WERI-Rb-1 (cell line): ENCODE measurements around the gene CTSD.
"Not testable (repeated sequence)": the region's sequence is repeated elsewhere in the genome, so short reads cannot be mapped to it uniquely, and the experiment has no call there.

Experiments used
- DNase-seq: peaks from one replicate; pipeline ENCODE4 v3.0.0-alpha.2; 2020
- H3K27ac ChIP-seq: fragments of 250-450 bp; sonication (Bioruptor Pico); 2 replicates; pipeline ENCODE4 v1.5.1; 2020; ENCODE audit warnings: mild to moderate bottlenecking, moderate library complexity
- H3K27me3 ChIP-seq: fragments of 250-450 bp; sonication (Bioruptor Pico); 2 replicates; pipeline ENCODE4 v1.5.1; 2021; ENCODE audit warnings: mild to moderate bottlenecking, low read depth, moderate library complexity; ENCODE audit not compliant: insufficient read depth, severe bottlenecking
- H3K36me3 ChIP-seq: fragments of 250-450 bp; sonication (Bioruptor Pico); 2 replicates; pipeline ENCODE4 v1.5.1; 2020; ENCODE audit warnings: mild to moderate bottlenecking, moderate library complexity
- H3K4me3 ChIP-seq: 2 replicates; pipeline ENCODE4 v1.5.1; 2011; ENCODE audit warnings: low read depth, mild to moderate bottlenecking, control low read depth, low read length
- H3K9me3 ChIP-seq: fragments of 250-450 bp; sonication (Bioruptor Pico); 2 replicates; pipeline ENCODE4 v1.5.1; 2021; ENCODE audit warnings: mild to moderate bottlenecking, moderate library complexity; ENCODE audit not compliant: severe bottlenecking
- CTCF ChIP-seq: IDR thresholded peaks from 2 replicates; pipeline ENCODE4 v1.5.1; 2011; ENCODE audit warnings: low read depth, mild to moderate bottlenecking, control low read depth, inconsistent platforms, low read length

CTSD gene

GRCh38 chr11:1763796-1764661 is at the start of gene CTSD:
CTSD (minus strand) TSS chr11:1763927; CDS start chr11:1763859, 68 bp downstream.
- Histone ChIP-seq H3K36me3 (0 out of 2 replicates have a peak, but pooled peaks cover 2% of the 10 kb centered on the region), H3K9me3 (no peaks in the 10 kb centered on the region), H3K27ac (peak within 1 kb of the TSS; percentile 79), H3K27me3 (peaks cover 5% of the 10 kb centered on the region), H3K4me3 (peak within 1 kb of the TSS; percentile 82)
- TF ChIP-seq CTCF: peak; percentile 14; the same call in 1 of the 2 replicates
- peak; percentile 81 for DNase-seq

- H3K27ac ChIP-seq, DNase-seq, H3K4me3 ChIP-seq, H3K36me3 ChIP-seq: not testable (repeated sequence)
- Histone ChIP-seq H3K9me3 (peaks cover 14% of the 10 kb centered on the region), H3K27me3 (peaks cover 99% of the 10 kb centered on the region)
Measured at GRCh38 chr11:1813356-1813755, 49.6 kb upstream of the CTSD start.

GRCh38 chr11:1812801-1813200 is 49.1 kb upstream of the CTSD start:
- H3K27me3 ChIP-seq: peaks cover 97% of the 10 kb centered on the region
- H3K4me3 ChIP-seq: no peak overlapping the region
- no peak overlapping the region for H3K27ac ChIP-seq
- TF ChIP-seq CTCF: no peak
- DNase-seq: no peak
- peaks cover 10% of the 10 kb centered on the region for H3K9me3 ChIP-seq
- no peaks in the 10 kb centered on the region for H3K36me3 ChIP-seq

GRCh38 chr11:1812274-1812673 is 48.5 kb upstream of the CTSD start:
- DNase-seq: no peak
- Histone ChIP-seq H3K27me3 (peaks cover 97% of the 10 kb centered on the region), H3K36me3 (no peaks in the 10 kb centered on the region), H3K9me3 (peaks cover 7% of the 10 kb centered on the region), H3K27ac (no peak overlapping the region), H3K4me3 (no peak overlapping the region)
- no peak for TF ChIP-seq CTCF

- Histone ChIP-seq H3K9me3 (peaks cover 7% of the 10 kb centered on the region), H3K36me3 (no peaks in the 10 kb centered on the region), H3K4me3 (no peak overlapping the region), H3K27me3 (peaks cover 97% of the 10 kb centered on the region), H3K27ac (no peak overlapping the region)
- TF ChIP-seq CTCF: no peak
- no peak for DNase-seq
Measured at GRCh38 chr11:1810761-1811160, 47.0 kb upstream of the CTSD start.

- H3K27me3 ChIP-seq: peaks cover 92% of the 10 kb centered on the region
- H3K27ac ChIP-seq: no peak overlapping the region
- no peak overlapping the region for H3K4me3 ChIP-seq
- no peak for TF ChIP-seq CTCF
- H3K36me3 ChIP-seq: no peaks in the 10 kb centered on the region
- peaks cover 5% of the 10 kb centered on the region for H3K9me3 ChIP-seq
- no peak for DNase-seq
Measured at GRCh38 chr11:1807264-1807995, 43.7 kb upstream of the CTSD start.
